ENCODE results near the gene CGB7.

Gene CGB7

GRCh38 chr19:49017041-49017665, 40.4 kb downstream of the CGB7 start, which contains the start of gene LHB:
TSS of gene LHB (minus strand) at chr19:49017091. CDS start at chr19:49017081, 10 bp downstream.
- in situ Hi-C loops (cut with HindIII; ENCODE audit: low sequenced_read_pairs) = no loop called here

DNA sequence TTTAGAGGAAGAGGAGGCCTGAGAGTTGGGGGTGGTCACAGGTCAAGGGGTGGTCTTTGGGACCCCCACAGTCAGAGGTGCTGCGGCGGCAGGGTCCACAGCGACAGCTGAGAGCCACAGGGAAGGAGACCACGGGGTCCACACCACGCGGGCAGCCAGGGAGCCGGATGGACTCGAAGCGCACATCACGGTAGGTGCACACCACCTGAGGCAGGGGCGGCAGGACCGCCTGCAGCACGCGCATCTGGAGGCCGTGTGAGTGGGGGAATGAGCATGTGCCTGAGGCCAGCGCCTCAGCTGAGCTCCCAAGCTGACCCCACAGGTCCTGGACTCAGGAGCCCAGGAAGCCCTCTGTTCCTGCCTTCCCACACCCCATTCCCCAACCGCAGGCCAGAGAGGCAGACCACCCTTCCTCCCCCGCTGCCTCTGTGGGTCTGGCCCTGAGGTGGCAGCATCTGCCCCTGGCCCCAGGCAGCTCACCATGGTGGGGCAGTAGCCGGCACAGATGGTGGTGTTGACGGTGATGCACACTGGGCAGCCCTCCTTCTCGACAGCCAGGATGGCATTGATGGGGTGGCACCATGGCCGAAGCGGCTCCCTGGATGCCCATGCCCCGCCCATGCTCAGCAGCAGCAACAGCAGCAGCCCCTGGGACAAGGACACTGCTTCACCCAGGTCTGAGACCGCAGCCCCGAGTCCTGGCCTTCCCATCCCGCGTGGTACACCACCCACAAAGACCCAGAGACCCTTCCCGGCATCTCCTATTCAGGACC, 41.3 kb downstream of the CGB7 start:
- in situ Hi-C loops (cut with HindIII; ENCODE audit: low sequenced_read_pairs) = no loop called here

DNA sequence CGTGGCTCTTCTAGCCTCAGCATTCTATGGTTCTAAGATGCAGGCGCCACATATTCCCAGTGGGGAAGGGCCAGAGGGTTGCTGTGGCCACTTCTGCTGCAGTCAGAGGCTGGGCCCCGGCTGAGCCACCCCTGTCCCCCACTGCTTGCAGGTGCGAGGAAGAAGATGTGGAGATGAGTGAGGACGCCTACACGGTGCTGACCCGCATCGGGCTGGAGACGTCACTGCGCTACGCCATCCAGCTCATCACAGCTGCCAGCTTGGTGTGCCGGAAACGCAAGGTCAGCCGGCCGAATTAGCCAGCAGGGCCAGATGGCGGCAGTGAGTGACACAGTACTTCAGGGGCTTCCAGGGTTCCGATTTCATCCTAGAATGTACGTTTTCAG, 42.7 kb downstream of the CGB7 start:
- in situ Hi-C loops (cut with HindIII; ENCODE audit: low sequenced_read_pairs) = no loop called here

- in situ Hi-C loops (cut with HindIII; ENCODE audit: low sequenced_read_pairs) = no loop called here
These were observed 43.3 kb downstream of the CGB7 start for GRCh38 chr19:49014123-49014869.

DNA sequence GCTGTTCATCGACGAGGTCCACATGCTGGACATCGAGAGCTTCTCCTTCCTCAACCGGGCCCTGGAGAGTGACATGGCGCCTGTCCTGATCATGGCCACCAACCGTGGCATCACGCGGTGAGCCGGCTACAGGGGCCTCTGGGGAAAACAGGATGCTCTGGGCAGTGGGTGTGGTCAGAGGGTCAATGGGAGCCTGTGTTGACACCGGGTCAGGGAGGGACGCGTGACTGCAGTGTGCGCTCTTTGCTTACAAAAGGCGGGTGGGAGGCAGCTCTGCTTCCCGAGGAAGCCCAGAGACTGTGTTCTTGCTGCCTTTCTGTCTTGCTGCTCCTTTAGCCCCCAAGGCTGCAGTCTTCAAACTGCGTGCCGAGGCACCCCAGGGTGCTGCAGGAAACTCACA, 46.4 kb downstream of the CGB7 start:
- in situ Hi-C loops (cut with HindIII; ENCODE audit: low sequenced_read_pairs) = no loop called here

DNA sequence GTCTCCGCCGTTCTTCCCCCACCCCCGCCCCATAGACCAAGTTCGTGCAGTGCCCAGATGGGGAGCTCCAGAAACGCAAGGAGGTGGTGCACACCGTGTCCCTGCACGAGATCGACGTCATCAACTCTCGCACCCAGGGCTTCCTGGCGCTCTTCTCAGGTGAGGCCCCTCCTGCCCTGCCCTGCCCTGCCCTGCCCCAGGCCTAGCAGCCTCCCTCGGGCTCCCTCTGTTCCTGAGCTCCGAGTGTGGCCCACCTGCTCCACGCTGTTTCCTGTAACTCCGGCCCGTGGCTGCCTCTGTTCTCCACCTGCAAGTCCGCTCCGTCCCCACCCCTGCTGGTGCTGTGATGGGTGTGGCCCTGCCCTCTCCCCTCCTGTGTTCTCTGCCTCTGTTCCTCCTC, 47.1 kb downstream of the CGB7 start:
- in situ Hi-C loops (cut with HindIII; ENCODE audit: low sequenced_read_pairs) = no loop called here

DNA sequence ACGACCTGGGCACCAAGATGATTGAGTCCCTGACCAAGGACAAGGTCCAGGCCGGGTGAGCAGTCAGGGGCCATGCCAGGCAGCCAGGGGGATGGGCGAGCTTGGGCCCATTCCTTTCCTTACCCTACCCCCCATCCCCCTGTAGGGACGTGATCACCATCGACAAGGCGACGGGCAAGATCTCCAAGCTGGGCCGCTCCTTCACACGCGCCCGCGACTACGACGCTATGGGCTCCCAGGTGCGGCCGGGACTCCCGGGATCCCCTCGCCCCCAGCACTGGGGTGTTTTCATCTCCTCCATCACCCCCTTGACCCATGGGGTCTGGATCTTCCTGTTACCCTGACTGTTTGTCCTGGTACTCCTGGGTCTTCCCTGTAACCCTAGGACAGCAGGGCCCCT, 47.7 kb downstream of the CGB7 start:
- in situ Hi-C loops (cut with HindIII; ENCODE audit: low sequenced_read_pairs) = no loop called here

DNA sequence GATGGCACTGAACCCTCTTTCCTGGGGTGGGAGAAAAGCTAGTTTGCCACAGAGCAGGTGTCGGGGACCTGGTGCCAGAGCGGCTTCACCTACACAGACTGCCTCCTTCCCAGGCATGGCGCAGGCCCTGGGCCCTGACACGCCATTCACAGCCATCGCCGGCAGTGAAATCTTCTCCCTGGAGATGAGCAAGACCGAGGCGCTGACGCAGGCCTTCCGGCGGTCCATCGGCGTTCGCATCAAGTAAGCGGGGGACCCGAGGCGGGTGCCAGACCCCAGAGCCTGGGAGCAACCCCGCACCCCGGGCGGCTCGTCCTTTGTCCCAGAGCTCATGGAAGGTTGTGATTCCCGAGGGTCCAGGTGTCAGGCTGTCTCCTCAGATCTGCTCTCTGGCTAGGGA, 50.6 kb downstream of the CGB7 start:
- in situ Hi-C loops (cut with HindIII; ENCODE audit: low sequenced_read_pairs) = no loop called here

- in situ Hi-C loops (cut with HindIII; ENCODE audit: low sequenced_read_pairs) = no loop called here
These were observed 52.5 kb downstream of the CGB7 start for GRCh38 chr19:49004964-49005614.
